Measurements from ENCODE around the gene SAPCD2.

Gene SAPCD2

DNA sequence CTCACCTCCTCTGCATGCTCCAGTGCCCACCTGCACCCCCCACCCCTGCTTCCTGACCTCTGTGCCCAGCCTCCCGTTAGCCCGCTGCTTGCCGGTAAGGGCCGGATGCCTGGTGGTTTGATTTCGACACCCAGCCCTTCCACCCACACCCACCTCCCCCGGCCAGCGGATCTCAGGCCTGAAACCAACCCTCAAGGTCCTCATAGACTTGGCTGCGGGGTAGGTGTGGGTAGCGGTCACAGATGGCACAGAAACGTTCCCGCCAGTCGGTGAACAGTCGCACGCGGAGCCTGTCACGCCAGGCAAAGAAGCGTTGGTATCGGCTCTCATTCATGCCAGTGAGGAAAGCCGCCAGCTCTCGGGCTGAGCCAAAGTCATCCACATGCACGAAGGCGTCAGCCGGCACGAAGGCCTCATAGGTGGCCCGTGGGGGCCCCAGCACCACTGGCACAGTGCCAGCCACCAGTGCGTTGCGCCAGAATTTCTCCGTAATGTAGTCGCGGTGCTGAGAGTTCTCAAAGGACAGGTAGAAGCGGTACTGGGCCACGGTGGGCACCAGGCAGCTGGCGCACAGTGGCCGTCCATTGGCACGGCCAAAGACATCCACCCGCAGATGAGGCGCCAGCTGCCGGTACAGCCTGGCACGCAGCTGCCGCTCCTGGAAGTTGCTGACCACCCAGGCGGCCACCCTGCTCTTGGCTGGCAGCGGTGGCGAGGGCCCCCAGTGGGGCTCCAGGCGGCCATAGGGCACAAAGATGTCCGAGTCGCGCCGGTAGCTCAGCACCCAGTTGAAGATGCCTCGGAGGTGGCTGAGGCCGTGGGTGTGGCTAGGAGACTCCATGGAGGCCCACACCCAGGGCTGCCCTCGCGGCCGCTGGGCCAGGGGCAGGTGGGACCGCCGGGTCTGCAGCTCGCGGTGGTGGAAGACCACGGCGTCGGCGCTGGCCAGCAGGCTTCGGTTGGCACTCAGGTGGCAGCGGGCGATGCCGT is 39.5 kb downstream of the SAPCD2 start:
- DNase-seq (ENCODE audit: low spot score), result peak; percentile 52

- no peak for DNase-seq (ENCODE audit: low spot score)
Observed at GRCh38 chr9:137030006-137030405, 40.4 kb downstream of the SAPCD2 start.

DNA sequence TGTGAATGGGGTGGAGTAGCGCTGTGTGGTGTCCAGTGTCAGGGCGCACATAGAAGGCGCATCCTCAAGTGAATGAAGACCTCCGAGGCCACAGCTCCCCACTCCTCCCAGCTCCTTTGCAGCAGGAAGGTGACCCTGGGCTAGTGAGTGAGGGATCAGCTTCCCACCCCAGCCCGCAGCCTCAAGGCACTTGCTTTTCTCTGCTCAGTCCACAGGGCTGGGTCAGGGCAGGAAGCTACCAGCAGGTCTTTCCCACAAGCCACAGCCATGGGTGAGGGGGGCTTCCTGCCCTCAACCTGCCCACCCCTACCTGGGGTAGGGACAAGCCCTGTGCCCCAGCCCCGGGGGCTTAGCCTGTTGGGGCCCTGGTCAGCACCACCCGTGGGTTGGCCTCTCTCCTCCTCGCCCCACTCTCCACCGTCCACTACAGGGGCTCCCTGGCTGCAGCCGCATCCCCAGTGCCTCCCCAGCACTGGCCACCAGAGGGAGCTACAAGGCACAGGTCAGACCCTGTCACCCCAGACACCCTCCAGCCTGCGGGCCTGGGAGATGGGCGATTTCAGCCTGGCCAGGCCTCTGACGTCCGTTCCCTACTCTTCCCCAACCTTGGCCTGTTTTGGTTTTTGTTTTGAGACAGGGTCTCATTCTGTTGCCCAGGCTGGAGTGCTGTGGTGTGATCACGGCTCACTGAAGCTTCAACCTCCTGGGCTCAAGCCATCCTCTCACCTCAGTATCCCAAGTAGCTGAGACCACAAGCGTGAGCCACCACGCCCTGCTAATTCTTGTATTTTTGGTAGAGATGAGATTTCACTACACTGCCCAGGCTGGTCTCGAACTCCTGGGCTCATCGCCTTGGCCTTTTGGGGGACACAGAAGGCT is 41.1 kb downstream of the SAPCD2 start:
- peak; percentile 83 for DNase-seq (ENCODE audit: low spot score)

- DNase-seq (ENCODE audit: low spot score), result peak; percentile 48
Observed at GRCh38 chr9:137028263-137029057, 41.9 kb downstream of the SAPCD2 start.

GRCh38 chr9:137027369-137028262 is 42.7 kb downstream of the SAPCD2 start, which contains the start of gene ABCA2:
TSS of gene ABCA2 (minus strand) at chr9:137028237. CDS start at chr9:137028140, 97 bp downstream.
- no peak for DNase-seq (ENCODE audit: low spot score)

DNA sequence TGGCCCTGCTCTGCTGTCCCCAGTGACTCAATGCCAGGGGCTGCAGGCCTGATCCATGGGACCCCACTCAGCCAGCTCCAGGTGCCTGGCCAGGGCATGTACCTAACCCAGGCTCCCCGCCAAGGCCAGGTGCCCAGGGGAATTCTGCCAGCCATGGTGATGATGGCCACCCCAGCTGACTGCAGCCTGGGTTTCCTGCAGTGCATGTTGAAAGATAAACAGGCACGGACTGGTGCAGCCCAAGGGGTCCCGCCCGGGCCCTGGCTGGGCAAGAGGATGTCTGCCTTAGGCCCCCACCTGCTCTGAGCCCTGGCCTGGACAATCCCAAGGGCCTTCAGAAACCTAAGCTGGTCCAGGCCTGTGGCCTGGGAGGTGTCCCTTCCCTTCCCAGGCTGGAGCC is 43.5 kb downstream of the SAPCD2 start:
- no peak for DNase-seq (ENCODE audit: low spot score)

DNA sequence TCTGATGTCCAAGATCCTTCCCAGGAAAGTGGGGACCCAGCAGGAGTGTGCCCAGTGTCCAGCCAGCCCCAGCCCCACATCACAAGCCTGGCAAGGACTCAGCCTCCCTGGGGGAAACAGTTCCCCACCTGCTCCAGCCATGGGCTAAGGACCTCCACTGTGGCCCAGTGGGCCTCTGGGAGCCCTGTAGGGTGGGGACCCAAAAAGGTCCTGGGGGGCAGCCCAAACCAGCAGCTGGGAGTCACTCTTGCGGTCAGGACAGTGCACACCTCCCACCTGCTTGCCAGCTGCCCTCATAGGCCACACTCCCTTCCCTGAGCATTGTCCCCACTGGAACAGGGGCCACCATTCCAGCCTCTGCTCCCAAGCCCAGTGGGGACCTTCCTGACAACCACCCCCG is 44.0 kb downstream of the SAPCD2 start:
- DNase-seq (ENCODE audit: low spot score), result no peak

- peak; percentile 63 for DNase-seq (ENCODE audit: low spot score)
Observed at GRCh38 chr9:137025517-137025966, 44.8 kb downstream of the SAPCD2 start.

DNA sequence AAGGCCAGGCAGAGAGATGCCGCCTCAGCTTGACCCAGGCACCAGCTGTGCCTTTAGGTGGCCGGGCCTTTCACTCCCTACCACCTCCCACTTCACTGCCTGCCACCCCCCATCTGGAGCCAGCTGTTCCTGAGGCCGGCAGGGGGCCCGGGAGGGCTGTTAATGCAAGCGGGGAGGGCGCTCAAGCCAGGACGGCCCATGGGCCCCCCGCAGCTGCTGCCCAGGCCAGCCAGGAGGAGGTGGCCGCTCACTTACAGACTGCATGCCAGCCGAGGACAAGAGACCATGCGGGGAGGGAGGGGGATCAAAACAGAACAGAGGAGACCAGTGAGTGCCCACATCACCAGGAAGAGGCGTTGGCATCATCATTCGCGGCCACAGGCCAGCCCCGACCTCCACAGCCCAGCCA is 46.8 kb downstream of the SAPCD2 start:
- no peak for DNase-seq (ENCODE audit: low spot score)

- DNase-seq (ENCODE audit: low spot score), result no peak
Observed at GRCh38 chr9:137023157-137023556, 47.2 kb downstream of the SAPCD2 start.

- no peak for DNase-seq (ENCODE audit: low spot score)
Observed at GRCh38 chr9:137022662-137023008, 47.7 kb downstream of the SAPCD2 start.

DNA sequence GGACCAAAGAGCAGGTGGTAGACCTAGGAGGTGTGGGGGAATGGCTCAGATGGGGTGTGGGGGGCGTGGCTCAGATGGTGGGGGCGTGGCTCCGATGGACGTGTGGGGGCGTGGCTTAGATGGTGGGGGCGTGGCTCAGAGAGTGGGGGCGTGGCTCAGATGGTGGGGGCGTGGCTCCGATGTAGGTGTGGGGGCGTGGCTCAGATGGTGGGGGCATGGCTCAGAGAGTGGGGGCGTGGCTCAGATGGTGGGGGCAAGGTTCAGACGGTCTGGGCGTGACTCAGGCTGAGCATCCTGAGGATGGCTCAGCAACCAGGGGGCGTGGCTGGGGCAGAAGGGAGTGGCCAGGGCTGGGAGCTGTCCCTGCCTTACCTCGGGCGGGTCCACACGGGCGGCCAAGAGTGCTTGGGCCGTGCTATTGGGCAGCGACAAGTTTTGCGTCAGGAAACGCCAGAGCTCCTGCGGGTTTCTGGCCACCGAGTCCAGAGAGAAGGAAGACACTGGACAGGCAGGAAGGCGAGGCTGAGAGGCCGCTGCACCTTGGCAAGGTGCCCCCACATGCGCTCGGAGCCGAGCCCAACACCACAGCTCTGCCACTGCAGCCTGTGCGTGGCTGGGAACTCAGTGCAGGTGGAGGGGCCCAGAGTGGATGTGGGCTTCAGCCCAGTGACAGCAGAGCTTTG is 48.2 kb downstream of the SAPCD2 start:
- DNase-seq (ENCODE audit: low spot score), result peak; percentile 72

GRCh38 chr9:137021568-137021978 is 48.8 kb downstream of the SAPCD2 start:
- DNase-seq (ENCODE audit: low spot score), result no peak

- no peak for DNase-seq (ENCODE audit: low spot score)
Observed at GRCh38 chr9:137020771-137021567, 49.4 kb downstream of the SAPCD2 start.

DNA sequence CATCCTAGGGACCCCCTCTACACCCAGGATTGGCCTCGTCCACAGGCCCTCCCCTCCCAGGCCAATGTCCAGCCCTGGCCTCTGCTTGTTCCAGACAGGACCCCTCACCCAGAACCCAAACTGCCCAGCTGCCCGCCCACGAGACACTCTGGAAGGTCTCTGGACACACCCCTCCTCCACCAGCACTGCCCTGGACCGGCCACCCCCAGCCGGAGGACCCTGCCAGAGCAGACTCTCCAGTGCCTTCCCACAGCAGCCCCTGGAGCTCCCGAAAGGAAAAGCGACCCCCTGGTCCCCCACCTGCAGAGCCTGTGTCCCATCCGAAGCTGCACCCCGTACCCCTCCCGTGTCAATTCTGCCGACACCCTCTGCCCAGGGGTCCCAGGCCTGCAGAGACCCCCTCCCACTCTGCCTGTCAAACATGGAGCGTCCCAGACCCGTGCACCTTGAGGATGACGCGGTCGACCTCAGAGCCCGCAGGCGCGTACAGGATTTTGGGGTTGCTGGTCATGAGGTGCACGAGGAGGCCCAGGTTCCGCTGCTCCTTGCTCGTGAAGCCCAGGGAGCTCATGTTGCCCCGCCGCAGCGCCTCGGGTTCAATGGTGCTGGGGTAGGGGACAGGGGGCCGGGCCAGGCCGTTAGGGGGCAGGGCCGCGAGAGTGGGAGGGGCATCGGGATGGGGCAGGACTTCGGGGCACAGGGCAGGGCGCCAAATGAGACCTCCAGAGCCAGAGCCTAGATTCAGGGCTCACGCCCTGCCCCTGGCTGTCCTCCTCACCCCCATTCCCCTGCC is 50.3 kb downstream of the SAPCD2 start:
- no peak for DNase-seq (ENCODE audit: low spot score)

DNA sequence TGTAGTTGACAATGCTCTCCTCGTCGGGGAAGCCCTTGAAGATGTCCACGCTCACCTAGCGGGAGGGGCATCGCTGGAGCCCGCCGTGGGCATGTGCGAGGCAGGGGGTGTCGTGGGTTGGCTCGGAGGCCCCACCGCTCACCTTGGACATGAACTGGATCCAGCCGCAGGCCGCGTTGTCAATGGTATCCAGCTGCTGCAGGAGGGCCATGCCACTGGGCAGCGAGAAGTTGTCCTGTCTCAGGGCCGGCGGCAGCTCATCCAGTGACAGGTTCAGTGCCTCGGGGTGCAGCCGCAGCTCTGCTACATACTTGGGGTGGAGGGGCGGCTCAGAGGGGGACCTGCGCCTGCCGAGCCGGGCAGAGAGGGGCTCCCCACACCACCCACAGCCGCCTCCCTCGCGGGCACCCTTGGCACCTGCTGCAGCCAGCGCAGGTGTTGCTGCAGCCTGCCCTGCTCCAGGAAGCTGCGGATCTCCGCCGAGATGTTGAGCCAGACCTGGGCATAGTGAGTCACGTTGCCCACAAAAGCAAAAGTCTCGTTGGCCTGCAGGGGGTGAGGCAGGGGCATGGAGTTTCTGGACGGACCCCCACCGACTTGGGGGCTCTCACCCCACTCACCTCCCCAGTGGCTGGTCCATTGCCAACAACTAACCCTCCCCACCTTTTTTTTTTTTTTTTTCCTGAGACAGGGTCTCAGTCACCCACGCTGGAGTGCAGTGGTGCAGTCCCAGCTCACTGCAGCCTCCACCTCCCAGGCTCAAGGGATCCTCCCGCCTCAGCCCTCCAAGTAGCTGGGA is 51.4 kb downstream of the SAPCD2 start:
- no peak for DNase-seq (ENCODE audit: low spot score)

DNA sequence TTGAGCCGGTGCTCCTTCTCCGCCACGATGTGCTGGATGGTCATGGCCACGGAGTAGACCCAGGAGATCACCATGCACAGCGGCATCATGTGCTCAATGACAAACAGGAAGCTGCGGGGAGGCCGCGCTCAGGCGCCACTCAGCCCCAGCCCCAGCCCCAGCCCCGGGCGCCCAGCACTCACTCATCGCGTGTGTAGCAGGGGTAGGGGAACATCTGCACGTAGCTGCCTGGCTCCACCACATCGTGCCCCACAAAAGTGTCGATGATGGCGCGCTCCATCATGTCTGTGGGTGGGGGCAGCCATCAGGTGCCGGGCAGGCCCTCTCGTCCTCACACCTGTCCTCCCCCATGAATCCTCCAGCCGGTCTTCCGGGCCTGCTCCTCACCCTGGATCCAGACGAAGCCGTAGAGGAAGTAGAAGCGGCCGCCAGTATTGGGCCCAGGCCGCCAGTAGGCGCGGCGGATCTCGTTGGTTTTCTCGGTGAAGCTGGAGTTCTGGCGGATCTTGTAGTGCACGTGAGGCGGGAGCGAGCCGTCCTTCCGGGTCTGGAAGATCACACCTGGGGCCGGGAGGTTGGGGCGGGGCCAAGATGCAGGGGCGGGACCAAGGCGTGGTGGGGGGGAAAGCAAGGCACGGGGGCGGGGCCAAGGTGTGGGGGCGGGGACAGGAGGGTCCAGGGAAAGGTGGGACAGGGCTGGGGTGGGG is 52.4 kb downstream of the SAPCD2 start:
- no peak for DNase-seq (ENCODE audit: low spot score)
